ENCODE results near the gene SEMA6D.

- TF ChIP-seq POLR2A (IDR thresholded peaks at IDR 0.05) (no peak), CTCF (IDR thresholded peaks at IDR 0.05) (no peak), POLR2AphosphoS5 (IDR thresholded peaks at IDR 0.05) (no peak)
Observed at GRCh38 chr15:47732248-47732647, 14.9 kb downstream of the SEMA6D start.

Data from sigmoid colon (tissue), 4 donors.